HG03558 (cell line): ENCODE results near the gene SLC25A15.
"Not testable (repeated sequence)": the region's sequence is repeated elsewhere in the genome, so short reads cannot be mapped to it uniquely, and the experiment has no call there.

Experiments used
- ATAC-seq: cut with Tn5 transposase; IDR thresholded peaks from one replicate; pipeline ENCODE4 v1.9.1; 2021; ENCODE audit warnings: moderate number of reproducible peaks; ENCODE audit not compliant: unreplicated experiment; ENCODE audit errors: extremely low read depth

SLC25A15 gene

DNA sequence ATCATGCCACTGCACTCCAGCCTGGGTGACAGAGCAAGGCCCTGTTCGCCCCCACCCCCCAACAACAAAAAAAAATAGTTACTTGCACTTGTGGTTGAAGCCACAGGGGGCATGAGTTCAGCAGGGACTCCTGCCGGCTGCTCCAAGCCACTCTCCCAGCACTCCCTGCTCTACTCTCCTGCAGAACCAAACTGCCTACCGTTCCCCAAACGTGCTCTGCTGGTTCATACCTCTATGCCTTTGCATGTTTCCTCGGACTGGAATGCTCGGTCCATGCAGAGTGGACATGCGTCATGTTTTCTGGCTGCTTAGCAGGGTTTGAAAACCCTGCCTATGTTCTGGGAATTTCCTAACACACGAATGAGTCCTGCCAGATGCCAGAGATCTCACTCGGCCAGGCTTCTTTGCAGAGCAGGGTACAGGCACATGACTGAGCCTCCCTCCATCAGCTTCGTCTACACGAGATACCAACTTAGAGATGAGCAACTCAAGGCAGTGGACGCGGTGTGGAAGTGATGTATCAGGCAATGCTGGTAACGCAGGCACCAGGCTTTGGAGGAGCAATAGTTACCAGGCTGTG, 8.5 kb upstream of the SLC25A15 start:
- no peak for ATAC-seq

DNA sequence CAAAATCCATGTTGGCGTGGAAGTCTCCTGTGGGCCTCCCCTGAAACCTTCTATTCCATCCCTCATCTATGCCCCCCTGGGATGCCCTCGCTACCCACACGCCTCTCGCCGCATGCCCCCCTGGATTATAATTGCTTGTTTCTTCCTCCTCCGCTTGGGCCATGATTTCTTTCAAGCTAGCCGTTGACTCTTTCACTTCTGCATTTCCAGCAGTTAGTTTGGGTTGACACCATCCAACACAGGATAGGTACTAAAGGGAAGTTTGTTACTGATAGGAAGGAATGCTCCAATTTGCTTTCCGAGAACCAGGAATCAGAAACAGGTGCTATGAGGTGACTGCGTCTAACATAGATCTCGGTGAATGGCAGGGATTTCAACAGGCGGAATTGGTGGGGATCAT, 7.7 kb upstream of the SLC25A15 start:
- no peak for ATAC-seq

DNA sequence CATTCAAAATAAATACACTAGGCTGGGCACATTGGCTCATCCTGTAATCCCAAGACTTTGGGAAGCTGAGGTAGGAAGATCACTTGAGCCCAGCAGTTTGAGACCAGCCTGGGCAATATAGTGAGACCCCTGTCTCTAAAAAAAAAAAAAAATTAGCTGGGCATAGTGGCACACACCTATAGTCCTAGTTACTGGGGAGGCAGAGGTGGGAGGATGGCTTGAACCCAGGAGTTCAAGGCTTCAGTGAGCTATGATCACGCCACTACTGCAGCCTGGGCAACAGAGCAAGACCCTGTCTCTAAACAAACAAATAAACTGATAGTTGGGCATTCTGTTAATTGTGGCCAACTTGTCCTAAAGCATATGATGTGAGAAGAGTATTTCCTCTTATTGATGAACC, 6.4 kb upstream of the SLC25A15 start:
- not testable (repeated sequence) for ATAC-seq

DNA sequence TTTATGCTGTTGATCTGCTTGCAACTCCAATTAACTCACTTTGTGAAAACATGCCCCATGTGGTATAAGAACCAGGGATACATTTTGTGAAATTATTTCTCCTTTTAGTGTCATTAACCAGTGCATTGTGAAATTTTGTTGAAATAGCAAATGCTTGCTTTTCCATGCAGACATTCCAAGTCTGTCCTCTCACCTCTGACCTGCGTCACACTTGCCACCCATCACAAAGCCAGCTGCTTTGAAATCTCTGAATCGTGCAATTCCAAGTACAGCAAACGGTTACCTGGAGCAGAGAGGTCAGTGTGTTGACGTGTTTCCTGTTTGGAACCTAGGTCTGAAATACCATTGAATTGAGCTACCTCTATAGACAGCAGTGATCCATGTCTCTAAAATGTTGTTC, 4.9 kb upstream of the SLC25A15 start:
- no peak for ATAC-seq

DNA sequence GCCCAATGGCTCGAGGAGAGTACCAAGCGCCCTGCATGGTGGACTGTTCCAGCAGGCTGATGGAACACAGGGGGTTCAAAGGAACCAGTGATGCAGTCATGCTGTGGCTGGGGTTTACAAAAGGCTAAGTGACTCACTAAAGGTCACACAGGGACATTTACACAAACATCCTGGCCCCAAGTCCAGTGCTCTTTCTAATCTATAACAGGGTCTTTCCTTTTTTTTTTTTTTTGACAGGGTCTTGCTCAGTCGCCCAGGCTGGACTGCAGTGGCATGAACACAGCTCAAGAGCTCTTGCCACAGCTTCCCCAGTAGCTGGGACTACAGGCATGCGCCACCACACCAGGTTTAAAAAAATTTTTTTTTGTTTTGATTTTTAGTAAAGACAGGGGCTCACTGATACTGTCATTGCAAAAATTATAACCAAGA, 2.8 kb upstream of the SLC25A15 start:
- no peak for ATAC-seq

DNA sequence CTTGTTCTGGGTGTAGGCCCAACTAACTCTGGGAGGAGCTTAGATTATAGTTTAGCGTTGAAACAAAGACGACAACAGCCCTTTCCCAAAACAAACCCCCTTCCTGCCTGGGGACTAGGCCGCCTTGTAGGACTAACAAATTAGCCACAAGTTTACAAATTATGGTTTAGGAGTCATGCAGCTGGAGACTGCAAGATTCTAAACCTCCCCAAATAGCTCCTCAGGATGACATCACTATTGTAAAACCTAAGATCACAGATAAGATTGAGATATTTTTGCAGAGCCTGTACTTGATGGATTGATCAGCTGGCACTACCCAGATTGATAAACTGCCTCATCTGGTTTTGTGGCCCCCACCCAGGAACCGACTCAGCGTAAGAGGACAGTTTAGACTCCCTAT, 2.3 kb upstream of the SLC25A15 start:
- ATAC-seq: no peak

DNA sequence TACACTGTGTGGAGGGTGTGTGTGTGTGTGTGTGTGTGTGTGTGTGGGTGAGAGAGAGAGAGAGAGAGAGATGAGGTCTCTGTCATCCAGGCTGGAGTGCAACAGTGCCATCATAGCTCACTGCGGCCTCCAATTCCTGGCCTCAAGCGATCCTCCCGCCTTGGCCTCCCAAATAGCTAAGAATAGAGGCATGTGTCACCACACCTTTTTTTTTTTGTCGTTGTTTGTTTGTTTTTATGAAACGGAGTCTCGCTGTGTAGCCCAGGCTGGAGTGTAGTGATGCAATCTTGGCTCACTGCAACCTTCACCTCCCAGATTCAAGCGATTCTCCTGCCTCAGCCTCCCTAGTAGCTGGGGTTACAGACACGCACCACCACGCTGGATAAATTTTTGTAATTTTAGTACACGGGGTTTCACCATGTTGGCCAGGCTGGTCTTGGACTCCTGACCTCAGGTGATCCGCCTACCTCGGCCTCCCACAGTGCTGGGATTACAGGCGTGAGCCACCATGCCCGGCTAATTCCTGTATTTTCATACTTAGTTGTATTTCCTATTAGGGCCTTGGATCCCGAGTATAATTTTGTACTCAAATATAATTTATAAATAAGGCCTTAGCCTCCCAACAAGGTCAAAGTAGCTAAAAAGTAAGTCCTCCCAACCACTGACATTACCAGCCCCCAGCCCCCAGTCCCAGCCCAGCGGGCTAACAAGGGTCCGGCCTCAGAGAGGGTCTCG, 704 bp upstream of the SLC25A15 start:
- not testable (repeated sequence) for ATAC-seq

DNA sequence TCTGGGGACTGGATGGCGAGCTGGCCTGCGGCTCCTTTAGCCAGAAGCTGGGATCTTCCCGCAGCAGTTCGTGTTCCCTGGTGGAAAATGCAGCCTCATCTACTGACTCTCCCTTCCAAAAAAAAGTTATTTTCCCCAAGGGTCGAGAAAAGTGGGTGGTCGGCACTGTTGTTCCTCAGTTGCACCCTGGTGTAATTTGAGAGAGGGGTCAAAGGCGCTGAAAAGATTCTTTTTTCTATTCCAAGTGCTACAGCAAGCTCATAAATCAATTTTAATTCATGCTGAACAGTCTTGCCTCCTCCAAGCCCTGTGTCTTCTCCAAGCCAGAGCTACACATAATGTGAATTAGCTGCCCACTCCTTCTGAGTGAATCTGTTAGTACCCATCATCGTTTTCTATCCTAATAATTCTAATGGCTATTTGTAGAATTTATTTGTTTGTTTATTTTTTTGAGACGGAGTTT, 774 bp downstream of the SLC25A15 start:
- ATAC-seq: no peak

DNA sequence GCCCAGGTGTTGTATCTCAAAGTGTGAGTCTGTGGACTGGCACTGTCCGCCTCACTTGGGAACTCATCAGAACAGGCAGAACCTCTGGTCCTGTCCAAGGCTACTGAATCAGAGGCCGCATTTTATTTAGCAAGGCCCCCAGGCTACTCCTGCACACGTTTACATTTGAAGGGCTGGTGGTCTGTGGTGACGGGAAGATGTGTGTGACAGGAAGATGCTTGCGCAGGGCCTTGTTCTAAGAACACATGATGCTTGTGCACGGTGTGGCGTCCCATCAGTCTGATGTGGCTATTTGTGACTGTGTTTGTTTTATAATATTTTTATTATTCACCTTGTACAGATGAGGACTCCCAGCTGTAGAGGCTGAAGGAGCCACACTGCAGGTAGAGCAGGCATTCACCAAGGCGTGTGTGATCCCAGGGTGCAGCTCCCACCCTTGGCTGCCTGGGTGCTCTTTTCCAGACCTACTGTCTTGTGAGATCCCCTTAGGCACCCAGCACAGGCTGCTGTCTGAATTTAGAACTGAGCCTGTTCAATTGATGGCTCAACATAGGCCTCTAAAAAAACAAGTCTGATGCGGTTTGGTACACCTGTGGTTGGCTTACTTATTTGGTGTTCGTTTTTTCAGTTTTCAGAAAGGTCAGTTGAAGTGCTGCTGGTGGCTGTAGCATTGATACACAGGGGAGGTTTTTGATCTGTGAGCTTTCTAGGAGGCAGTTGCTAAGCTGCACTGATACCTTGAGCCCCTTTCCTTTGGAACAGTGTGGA, 3.1 kb downstream of the SLC25A15 start:
- no peak for ATAC-seq

DNA sequence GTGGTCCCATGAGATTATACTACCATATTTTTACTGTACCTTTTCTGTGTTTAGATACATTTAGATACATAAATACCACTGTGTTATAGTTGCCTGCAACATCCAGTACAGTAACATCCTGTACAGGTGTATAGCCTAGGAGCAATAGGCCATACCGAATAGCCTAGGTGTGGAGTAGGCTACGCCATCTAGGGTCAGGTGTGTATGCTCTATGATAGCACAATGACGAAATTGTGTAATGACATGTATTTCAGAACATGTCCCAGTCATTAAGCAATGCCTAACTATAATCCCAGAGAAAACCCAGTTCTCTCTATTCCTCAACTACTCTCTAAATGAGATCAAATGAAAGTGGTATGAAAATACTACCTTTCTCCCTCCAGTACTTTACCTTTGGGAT, 3.9 kb downstream of the SLC25A15 start:
- ATAC-seq: no peak

DNA sequence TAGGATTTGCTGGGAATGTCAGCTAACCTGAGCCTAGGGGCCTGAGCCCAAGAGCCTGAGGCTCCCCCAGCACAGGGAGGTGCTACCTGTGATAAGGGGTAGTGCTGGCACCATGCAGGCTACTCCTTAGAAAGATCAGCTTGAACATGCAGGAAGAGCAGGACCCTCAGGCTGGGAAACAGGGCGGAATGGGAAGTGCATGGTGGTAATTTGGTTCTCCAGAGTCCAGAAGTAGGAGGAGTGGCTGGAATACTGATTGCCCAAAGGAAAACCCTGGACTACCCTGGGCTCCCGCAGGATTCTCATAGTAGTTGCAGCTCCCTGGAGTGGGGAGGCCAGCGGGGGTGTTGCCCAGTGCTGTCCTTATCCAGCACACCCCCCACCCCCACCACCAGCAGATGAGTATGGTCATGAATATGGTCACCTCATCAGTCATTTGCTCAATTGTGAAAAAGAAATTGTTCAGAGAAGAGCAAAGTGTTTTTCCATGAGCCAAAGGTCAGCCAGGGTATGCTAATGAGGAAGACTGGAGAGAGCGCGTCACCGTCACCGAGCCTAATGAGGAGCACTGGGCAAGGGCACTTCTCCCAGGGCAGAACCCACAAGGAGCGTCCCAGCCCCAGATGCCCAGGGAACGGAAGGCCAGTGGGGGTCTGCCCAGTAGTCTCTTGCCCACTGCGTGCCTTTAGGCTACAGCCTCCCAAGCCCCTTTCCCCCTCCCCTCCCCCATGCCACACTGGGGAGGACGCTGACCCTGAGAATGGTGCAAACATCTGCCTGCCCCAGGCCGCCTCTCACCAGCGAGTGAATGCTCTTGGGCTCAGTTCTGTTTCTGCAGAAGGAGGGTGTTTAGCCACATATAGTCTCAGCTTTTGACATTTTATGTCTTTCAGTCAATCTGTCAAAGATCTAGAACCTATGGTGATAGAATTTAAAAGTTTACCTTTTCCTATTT, 5.3 kb downstream of the SLC25A15 start:
- ATAC-seq: no peak

DNA sequence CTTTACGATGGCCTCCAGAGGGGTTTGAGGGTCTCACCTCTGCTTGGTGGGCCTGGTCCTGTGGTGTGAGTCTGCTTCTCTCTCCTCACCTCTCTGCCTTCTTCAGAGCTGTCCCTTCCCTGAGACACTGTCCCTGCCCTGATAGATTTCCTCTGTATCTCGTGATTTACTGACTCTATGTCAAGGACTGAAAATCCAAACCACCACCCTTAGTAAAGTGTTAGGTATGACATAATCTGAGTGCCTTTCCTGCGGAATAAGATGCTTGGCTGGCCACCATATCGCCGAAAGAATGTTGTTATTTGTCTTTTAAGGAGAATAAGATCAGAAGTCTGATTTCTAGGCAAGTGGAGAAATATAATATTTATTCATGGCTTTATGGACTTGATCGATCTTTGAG, 7.2 kb downstream of the SLC25A15 start:
- no peak for ATAC-seq

DNA sequence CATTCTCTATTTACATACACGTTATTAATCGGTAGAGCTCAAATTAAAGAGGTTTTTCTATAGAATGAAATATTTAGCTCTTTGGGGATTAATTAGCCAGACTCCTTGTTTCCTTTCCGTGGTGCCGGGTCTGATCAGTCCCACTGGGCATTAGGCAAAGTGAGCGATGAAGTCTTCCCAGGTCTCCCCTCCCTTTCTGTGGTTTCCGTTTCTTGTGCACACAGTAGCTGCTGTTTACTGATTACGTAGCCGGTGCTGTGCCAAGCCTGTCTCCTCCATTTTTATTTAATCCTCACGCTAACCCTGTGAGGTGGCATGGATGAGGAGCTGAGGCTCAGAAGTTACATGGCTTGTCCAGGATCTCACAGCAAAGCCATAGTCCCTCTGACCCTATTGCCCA, 9.0 kb downstream of the SLC25A15 start:
- no peak for ATAC-seq

DNA sequence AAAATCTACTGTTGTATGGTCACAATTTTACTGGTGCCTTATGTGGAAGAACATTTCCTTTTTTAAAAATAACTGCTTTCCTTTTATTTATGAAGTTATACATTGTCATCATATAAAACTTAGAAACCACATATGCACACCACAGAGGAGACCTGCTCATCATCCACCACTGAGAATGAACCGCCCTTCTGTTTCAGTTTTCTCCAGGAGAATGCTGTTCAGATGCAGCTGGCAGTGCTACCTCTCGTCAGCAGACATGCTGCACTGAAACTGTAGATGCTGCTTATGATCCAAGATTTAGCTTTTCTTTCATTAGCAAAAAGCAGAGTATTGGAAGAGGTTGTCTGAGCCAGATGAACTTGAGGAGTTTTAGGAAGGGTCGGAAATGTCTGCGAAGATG, 10.1 kb downstream of the SLC25A15 start:
- no peak for ATAC-seq

DNA sequence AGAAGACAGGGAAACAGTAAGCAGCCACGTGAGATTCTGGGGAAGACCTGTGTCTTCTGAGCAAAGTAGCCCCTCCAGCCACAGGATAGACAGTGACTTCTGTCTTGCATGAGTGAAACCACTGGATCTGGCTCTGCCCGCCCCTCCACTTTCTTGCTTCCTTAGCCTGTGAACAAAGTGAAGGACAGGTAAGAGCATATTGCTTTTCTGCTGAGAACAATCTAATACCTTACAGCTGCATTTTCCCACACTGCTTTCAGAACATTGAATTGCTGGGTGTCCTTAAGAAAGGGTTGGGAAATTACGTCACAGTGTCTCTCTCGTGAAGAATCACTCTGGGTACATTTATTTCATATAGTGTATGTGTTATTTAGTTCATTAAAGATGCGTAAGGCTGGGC, 11.1 kb downstream of the SLC25A15 start:
- ATAC-seq: no peak

DNA sequence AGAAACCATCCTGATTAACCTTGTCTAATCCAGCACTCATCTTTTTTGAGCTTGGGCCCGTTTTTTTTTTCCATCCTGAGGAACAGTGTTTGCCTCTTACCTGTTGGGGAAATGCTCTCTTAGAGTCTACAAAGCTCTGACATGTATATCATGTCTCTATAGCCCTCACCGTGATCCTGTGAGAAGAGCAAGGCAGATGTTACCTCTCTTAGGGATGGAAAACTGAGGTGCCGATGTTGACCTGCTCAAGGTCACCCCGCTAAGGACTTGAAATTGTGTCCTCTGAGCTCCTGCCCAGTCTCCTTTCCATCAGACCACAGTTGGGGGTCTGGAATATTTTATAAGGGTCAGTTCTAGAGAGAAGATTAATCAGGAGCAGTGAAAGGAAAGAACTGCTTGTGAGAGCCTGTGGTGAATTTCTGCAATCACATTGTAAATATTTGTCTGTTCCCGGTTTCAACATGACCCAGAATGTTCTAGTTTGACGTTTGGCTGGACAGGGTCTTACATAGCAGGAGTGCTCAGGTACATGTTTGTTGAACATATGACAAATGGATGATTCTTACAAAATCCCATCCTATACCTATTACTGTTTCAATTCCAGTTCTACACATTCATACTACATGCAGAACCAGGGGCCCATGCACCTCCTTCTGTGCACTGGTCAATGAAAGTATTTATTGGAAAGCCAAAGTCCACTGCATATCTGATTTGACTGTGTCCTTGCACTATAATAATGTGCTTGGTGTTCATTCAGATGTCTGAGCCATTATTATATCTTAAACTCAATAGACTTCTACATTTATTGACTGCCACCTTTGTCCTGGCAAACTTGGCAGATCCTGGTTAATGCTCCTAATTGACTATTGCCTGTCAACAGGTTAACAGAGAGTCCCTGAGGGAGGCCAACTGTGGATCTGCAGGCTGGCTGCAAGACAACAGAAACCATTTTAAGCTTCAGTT, 12.1 kb downstream of the SLC25A15 start:
- ATAC-seq: no peak

DNA sequence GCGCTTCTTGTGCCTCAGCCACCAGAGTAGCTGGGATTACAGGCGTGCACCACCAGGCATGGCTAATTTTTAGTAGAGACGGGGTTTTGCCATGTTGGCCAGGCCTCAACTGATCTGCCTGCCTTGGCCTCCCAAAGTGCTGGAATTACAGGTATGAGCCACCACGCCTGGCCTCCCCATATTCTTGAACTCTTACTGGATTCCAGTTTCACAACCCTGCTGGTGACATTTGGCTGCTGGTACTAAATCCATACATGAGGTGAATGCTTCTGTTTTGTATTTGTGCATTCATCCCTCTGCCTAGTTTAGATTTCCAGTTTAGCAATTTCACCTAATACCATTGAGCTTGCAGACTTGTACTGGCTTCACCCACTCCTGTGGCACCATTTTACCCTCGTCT, 13.9 kb downstream of the SLC25A15 start:
- ATAC-seq: no peak

DNA sequence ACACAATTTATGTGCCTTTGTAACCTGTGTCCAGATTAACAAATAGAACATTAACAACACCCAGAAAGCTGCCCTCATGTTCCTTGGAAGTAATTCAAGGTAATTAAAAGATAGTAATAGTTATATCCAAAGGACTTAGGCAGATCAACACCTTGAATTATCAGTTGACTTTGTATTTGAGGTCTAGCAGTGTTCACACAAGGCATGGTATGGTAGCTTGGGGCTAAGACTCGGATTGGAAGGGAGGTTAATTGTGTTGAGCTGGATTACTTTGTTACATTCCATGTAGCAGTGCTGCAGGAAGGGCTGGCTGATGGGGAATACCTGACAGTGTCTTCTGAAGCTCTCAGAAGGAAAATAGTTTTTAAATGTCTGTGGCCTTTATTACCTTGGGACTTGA, 16.8 kb downstream of the SLC25A15 start:
- ATAC-seq: no peak

DNA sequence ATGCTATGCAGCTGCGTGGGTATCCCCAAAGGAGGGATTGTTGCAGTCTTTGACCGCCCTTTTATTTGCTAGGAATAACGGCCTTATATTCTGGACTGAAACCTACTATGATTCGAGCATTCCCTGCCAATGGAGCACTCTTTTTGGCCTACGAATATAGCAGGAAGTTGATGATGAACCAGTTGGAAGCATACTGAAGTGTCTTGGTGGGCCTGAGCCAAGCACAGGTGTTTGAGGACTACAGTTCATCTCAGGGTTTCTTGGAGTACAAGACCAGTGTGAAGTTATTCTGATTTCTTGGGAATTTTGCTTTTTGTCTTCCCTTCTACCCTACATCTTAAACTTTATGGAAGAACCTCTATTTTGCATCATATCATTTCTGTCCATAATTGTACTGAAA, 20.1 kb downstream of the SLC25A15 start:
- no peak for ATAC-seq
